Measurements from ENCODE around the gene MAPK10.

- TF ChIP-seq AFF4 (CRISPR knock-in tag; IDR thresholded peaks at IDR 0.05; ENCODE audit: borderline replicate concordance) (no peak), FOXJ3 (CRISPR knock-in tag; IDR thresholded peaks at IDR 0.05; ENCODE audit: borderline replicate concordance) (no peak), CTCF (IDR thresholded peaks at IDR 0.05) (no peak), KAT7 (CRISPR knock-in tag; IDR thresholded peaks at IDR 0.05; ENCODE audit: borderline replicate concordance) (no peak), ATF2 (CRISPR knock-in tag; IDR thresholded peaks at IDR 0.05; ENCODE audit: borderline replicate concordance, low read depth) (no peak), ATF3 (CRISPR knock-in tag; conservative IDR thresholded peaks at IDR 0.05) (no peak), USF2 (CRISPR knock-in tag; IDR thresholded peaks at IDR 0.05) (no peak), NFYB (CRISPR knock-in tag; conservative IDR thresholded peaks at IDR 0.05; ENCODE audit: low read depth) (no peak), HMGXB4 (CRISPR knock-in tag; IDR thresholded peaks at IDR 0.05) (no peak), CREB1 (CRISPR knock-in tag; IDR thresholded peaks at IDR 0.05) (no peak), ZSCAN18 (CRISPR knock-in tag; IDR thresholded peaks at IDR 0.05) (no peak), ARID4B (CRISPR knock-in tag; IDR thresholded peaks at IDR 0.05; ENCODE audit: borderline replicate concordance) (no peak), PRDM15 (CRISPR knock-in tag; IDR thresholded peaks at IDR 0.05) (no peak)
Measured at GRCh38 chr4:86367577-86367976, 7.7 kb upstream of the MAPK10 start.

All from WTC11 (cell line).